Omental fat pad (tissue), 4 donors: ENCODE results near the gene PLXNC1. TPM values are rescaled to one million over a fixed set of nuclear protein-coding genes. Genes with fewer than 3 reads are reported as not detected.

Source experiments
- ATAC-seq: fragments of 150-250 bp; one replicate; pipeline ENCODE4 v1.9.1; 2016; ENCODE audit warnings: mild to moderate bottlenecking, moderate library complexity; ENCODE audit not compliant: low FRiP score
- DNase-seq: peaks from one replicate; pipeline ENCODE4 v3.0.0-alpha.2; 2019; ENCODE audit warnings: low spot score
- total RNA-seq, 4 donors: library from RNA; depleted of rRNA; stranded (reverse); fragments of >200 nt; gene quantifications; one replicate each; pipeline ENCODE4 v1.1.0, GENCODE V29; 2016
- TF ChIP-seq, protein P1 (sequence below), 3 donors: fragments of 450-650 bp; IDR thresholded peaks; one replicate each; pipeline ENCODE4 v1.5.1; 2016 to 2017; ENCODE audit warnings: antibody characterized with exemption in 3 of 3, mild to moderate bottlenecking in 3 of 3, moderate library complexity in 2 of 3

PLXNC1 gene
- total RNA-seq, 4 donors from 2014 or later, result 4.2 to 42.7 (median 8.6) TPM

DNA sequence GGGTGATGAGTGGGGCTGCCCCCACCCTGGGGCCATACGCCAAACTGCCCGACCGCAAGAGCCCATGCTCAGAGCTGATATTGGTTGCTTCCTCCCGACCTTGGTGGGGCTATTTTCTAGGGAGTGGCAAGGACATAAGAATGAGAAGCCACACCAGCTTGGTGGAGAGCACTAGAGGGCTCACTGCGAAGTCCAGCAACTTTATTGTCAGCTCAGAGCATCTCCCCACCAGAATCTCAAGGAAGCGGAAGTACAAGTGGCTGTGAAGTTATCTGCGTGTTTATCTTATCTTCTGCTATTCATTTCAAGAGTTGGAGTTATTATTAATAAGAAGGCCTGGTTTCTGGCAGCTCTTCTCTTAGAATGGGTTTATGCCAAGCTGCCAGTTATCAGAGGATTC is 4.9 kb upstream of the PLXNC1 start:
- TF ChIP-seq, protein P1, sequence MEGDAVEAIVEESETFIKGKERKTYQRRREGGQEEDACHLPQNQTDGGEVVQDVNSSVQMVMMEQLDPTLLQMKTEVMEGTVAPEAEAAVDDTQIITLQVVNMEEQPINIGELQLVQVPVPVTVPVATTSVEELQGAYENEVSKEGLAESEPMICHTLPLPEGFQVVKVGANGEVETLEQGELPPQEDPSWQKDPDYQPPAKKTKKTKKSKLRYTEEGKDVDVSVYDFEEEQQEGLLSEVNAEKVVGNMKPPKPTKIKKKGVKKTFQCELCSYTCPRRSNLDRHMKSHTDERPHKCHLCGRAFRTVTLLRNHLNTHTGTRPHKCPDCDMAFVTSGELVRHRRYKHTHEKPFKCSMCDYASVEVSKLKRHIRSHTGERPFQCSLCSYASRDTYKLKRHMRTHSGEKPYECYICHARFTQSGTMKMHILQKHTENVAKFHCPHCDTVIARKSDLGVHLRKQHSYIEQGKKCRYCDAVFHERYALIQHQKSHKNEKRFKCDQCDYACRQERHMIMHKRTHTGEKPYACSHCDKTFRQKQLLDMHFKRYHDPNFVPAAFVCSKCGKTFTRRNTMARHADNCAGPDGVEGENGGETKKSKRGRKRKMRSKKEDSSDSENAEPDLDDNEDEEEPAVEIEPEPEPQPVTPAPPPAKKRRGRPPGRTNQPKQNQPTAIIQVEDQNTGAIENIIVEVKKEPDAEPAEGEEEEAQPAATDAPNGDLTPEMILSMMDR (IDR thresholded peaks at IDR 0.05), result no peak
- no peak for ATAC-seq

DNA sequence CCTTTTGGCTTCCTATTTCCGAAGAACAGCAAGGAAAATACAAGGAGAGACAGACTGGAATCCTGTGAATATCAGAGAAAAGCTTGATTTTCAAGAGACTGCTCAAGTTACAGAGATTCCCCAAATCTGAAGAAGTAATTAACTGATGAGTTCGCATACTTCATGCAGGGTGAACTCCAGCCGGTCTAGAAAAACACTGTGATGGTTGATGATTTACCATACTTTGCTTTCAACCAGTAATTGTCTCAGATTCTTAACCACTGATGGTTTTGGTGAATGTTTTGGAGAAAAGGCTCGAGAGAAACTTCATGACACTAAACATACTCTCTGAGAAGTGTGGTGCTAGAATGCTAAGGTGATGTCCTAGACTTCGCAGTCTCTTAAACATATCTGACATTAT is 4.4 kb upstream of the PLXNC1 start:
- no peak for ATAC-seq
- DNase-seq, result no peak
- TF ChIP-seq, protein P1 (IDR thresholded peaks at IDR 0.05), result no peak

More for the DNA sequence above, 4.9 kb upstream of the PLXNC1 start:
- DNase-seq, result no peak

- TF ChIP-seq, protein P1 (IDR thresholded peaks at IDR 0.05), result no peak
- ATAC-seq, result no peak
- no peak for DNase-seq
Observed at GRCh38 chr12:94144781-94145180, 3.6 kb upstream of the PLXNC1 start.

DNA sequence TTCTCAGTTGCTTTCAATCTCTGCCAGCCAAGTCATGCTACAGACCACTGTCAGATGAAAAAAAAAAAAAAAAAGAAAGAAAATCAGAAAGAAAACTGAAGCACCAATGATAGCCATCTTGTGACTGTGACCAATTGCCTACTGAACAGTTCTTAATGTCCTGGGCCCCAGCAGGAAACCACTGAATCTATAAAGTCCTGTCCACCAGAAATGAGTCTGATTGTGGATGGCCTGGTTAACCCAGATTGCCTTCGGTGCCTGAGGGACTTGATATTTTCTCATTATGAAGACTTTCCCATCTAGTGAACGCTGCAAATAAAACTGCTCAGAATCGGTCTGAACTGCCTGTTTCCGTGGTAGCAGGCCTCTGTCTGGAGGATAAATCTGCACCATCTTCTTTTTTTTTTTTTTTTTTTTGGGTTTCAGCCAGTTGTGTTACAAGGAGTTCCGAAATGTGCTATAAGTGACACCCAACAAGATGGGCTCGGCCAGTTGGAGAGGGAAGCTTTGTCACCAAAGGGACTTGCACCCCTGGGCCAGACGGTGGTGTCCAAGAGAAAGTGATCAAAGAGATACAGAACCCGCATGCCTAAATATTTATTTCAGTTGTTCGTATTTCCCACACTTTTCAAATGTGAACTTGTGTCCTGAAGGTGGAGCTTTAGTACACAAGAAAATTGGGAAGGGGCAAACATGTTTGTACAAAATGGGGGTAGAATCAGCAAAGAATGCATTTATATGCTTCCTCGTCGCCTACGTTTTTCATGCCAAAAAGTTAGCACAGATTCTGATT is 3.0 kb upstream of the PLXNC1 start:
- DNase-seq, result no peak
- TF ChIP-seq, protein P1 (IDR thresholded peaks at IDR 0.05), result no peak
- ATAC-seq, result no peak

DNA sequence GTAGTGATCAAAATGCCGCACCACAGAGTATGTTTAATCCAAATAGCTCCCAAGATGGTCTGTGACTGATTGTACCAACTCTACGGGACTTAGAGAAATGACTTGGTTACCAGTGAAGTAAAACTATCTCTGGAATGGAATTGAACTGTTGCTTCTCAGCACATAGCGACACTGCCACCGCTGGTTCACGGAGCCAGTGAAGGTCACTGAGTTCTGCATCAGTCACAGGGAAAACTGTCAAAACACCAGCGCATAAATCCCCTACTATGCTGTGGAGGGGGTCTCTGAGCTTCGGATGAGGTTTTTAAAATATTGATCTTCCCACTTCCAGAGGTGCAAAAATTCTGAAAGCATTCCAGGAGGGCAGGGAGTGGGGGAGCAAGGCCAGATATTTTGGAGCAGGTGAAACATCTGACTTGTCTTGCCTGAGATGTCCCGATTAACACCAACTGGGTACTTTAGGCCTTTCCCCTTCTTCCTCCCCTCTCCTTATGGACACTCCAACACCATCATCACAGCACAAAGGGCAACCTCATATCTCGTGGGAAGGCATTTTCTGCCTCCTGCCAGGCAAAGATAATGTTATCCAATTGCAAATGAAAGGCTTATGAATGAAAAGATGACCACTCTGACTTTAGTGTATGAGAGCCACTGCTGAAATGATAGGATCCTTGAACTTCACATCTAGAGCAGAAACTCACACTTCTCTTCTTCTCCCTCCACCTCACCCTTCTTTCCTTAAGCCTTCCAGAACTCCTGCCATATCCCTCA is 2.0 kb upstream of the PLXNC1 start:
- ATAC-seq, result no peak
- no peak for DNase-seq

DNA sequence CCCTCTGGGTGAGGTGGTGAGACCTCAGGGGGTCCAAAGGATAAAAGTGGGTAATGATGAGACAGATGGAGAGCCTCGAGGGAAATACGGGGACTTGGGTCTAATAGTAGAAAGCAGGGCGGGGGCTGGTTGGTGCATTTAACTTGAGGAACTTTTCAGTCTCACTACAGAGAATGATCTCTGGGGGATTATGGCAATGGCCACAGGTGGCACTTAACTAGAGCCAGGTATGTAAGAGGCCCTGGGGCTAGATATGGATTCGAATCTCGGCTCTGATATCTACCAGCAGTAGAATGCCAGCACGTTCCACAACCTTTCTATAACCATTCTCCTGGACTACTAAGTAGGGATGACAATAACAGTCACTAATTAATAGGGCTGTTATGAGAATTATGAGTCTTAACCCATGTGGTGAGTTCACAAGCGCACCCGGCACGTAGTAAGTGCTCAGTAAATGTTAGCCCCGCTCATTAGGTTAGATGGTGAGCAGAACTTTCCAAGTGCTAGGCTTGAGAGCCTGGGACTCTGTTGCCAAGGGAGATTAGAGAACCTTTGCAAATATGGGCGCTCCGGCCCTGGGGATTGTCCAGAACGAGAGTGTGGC is 888 bp upstream of the PLXNC1 start:
- no peak for ATAC-seq
- DNase-seq, result no peak
- TF ChIP-seq, protein P1 (IDR thresholded peaks at IDR 0.05), result no peak

More for the DNA sequence above, 2.0 kb upstream of the PLXNC1 start:
- TF ChIP-seq, protein P1 (IDR thresholded peaks at IDR 0.05), result no peak
